ENCODE results near the gene RAPGEF4.
A peak's percentile ranks its signal among the peaks of the same experiment; 100 is the strongest.

The RAPGEF4 gene

DNA sequence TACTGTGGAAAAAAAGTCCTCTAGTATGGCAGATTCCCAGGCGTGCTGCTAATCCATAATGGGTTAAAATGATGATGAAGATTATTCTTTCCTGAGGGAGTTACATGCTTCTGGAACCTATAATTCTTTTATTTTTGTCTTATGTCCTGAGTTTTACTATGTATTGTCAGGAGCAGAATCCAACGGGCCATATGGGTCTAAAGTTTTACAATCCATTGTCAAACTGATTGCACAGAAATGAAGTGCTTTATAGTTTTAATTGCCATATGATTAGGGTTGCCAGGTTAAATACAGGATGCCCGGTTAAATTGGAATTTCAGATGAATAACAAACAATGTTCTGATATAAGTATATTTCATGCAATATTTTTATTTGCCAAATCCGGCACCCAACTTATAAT is 239.1 kb downstream of the RAPGEF4 start:
- no peak overlapping the region for H3K4me3 ChIP-seq (ENCODE audit: low read depth, low read length)
- no peak for DNase-seq (ENCODE audit: low read depth)

- no peak overlapping the region for H3K4me3 ChIP-seq (ENCODE audit: low read depth, low read length)
- DNase-seq (ENCODE audit: low read depth): no peak
These were observed 240.5 kb downstream of the RAPGEF4 start for GRCh38 chr2:172976116-172976515.

GRCh38 chr2:172976816-172977215 is 241.2 kb downstream of the RAPGEF4 start:
- no peak overlapping the region for H3K4me3 ChIP-seq (ENCODE audit: low read depth, low read length)
- DNase-seq (ENCODE audit: low read depth): no peak

DNA sequence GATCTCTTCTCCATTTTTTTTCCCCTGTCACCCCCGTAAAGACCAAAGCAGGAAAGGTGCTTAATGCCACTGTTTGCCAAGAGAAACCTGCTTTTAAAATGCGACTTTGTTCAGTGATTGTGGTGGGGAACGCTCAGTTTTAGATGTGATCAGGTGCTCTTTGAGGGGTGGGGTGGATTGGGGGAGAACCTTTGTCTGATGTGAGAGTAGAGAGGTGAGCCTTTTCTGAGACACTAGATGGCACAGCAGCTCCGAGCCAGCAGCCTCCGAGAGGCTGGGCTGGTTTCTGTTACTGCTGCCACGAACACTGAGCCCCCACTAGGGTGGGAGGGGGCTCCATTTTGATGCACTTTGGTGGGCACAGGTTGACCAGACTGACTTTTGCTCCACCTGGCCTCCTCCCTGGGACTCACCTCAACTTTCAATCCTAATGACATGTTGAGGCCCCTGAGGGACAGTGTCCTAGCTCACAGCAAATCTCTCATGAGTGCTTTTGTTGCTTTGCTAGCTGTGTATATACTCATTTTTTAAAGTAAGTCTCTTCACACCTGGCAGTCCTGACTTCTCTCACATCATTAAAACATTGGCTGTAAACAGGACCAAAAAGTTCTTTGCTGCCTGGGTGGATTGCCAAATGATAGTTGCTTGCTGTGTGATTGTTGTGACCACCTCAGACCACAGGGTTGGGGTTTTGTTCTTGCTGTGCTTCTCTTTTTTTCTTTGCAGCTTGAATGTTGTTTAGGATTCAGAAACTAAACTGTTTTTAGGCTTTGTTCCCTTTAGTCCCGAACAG is 241.8 kb downstream of the RAPGEF4 start:
- DNase-seq (ENCODE audit: low read depth): no peak
- H3K4me3 ChIP-seq (ENCODE audit: low read depth, low read length): no peak overlapping the region

GRCh38 chr2:172978063-172978383 is 242.4 kb downstream of the RAPGEF4 start:
- no peak for DNase-seq (ENCODE audit: low read depth)
- no peak overlapping the region for H3K4me3 ChIP-seq (ENCODE audit: low read depth, low read length)

GRCh38 chr2:172985139-172985892 is 249.7 kb downstream of the RAPGEF4 start:
- H3K4me3 ChIP-seq (ENCODE audit: low read depth, low read length): no peak overlapping the region
- no peak for DNase-seq (ENCODE audit: low read depth)

DNA sequence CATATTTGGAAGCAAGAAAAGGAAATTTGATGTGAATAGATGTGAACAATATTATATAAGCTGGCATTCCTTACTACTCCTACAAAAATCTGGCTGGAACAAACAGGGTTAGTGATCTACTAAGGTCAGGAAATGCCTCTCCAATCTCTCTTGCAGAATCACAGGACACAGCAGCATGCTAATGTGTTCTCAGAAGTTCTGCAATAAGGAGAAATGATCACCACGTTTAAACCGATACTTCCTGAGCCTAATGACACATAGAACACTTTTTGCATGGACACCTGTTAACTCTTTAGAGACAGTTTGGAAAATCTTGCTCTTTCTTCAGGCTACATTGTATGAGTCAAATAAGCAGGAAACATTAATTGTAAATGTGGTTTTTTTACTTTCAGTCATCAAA is 250.4 kb downstream of the RAPGEF4 start:
- no peak for DNase-seq (ENCODE audit: low read depth)
- H3K4me3 ChIP-seq (ENCODE audit: low read depth, low read length): no peak overlapping the region

- DNase-seq (ENCODE audit: low read depth): no peak
- H3K4me3 ChIP-seq (ENCODE audit: low read depth, low read length): no peak overlapping the region
These were observed 253.1 kb downstream of the RAPGEF4 start for GRCh38 chr2:172988728-172989127.

DNA sequence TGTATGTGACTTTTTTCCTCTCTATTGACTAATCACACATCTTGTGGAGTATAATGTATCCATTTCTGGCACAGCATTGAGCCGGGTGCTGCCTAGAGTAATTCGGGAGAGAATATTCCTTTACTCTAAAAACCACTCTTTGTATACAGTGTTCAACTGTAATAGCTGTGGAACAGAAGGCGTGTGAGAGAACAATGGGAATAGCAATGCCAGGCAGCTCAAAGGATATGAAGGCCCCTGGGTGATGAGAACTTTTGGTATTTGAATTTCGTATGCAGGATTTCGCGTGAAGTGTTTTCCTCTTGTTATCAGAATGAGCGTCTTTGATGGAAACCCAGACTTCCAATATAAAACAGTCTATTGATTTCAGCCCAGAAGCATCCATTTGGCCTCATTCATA is 255.4 kb downstream of the RAPGEF4 start:
- H3K4me3 ChIP-seq (ENCODE audit: low read depth, low read length): no peak overlapping the region
- no peak for DNase-seq (ENCODE audit: low read depth)

DNA sequence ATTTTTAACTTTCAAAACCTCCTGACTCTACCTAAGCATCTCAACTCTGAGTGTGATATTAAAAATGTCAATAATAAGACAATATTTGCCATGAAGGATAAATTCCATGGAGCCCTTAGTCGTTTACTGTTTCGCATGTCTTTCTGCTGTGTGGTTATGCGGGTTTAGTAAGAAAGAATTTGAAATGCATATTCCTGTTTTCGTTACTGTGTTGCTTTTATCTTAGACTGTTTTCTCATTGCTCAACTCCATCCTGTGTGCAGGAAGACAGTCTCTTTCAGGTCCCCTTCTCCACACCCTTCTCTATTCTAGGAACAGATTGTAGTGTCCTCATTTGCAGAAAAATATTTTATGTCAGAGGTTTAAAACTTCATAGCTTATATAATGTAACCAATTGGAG is 257.5 kb downstream of the RAPGEF4 start:
- no peak overlapping the region for H3K4me3 ChIP-seq (ENCODE audit: low read depth, low read length)
- no peak for DNase-seq (ENCODE audit: low read depth)

- DNase-seq (ENCODE audit: low read depth): no peak
- H3K4me3 ChIP-seq (ENCODE audit: low read depth, low read length): no peak overlapping the region
These were observed 258.5 kb downstream of the RAPGEF4 start for GRCh38 chr2:172993931-172994717.

- DNase-seq (ENCODE audit: low read depth): no peak
These were observed 259.2 kb downstream of the RAPGEF4 start for GRCh38 chr2:172994864-172995263.

DNA sequence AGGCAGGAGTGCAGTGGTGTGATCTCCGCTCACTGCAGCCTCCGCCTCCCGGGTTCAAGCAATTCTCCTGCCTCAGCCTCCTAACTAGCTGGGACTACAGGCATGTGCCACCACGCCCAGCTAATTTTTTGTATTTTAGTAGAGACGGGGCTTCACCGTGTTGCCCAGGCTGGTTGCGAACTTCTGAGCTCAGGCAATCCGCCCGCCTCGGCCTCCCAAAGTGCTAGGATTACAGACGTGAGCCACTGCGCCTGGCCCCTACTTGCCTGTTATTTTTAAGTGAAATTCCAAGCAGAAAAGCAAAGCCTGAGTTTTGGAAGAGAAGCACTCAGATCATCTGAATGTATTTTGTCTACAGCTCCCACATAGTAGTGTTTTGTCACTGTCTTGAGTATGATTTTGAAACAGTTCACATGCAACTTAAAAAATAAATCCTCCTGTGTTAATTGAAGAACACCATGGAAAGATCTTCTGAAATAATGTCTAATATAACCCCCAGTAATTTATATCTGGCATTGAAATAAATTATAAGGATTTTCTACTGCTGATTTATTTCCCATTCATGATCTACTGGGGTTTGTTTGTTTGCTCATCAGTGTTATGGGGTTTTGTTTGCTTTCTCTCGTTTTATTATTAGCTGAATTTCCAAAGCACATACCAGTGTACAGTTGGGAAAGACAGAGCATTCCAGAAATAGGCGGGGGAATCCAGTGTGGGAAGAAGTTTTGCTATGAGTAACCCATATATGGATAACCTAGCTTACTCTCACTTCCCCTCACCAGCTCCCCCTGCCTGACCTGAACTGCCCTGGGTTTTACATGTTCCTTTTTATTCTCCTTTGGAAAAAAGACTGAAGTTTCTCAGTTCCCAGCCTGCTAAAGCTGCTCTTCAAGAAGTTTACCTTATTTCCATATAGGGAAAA is 259.9 kb downstream of the RAPGEF4 start:
- peak; percentile 76 for DNase-seq (ENCODE audit: low read depth)
- no peak overlapping the region for H3K4me3 ChIP-seq (ENCODE audit: low read depth, low read length)

More at GRCh38 chr2:172994864-172995263, 259.2 kb downstream of the RAPGEF4 start:
- no peak overlapping the region for H3K4me3 ChIP-seq (ENCODE audit: low read depth, low read length)

DNA sequence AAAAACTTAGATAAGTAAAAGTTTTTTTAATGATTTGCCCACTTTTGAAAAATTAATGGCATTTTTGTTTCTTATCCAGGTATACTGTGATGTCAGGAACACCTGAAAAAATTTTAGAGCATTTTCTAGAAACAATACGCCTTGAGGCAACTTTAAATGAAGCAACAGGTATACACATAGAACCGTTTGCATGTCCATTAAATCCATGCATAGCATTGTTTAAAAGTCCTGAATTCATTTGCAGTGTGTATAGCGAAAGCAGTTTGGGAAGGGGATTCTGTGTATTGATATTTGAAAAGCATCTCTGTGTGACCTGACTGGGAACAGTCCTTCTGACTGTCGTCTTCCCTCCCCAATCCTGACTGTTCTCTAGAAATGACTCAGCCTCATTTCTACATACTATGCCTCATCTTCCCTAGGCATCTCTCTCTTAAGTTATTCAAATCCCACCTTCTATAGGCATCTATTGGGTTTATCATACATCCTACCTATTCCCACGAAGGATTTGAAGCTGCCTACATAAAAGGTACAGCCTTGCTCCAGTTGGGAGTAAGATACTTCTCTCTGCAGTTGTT is 260.8 kb downstream of the RAPGEF4 start:
- no peak overlapping the region for H3K4me3 ChIP-seq (ENCODE audit: low read depth, low read length)
- DNase-seq (ENCODE audit: low read depth): no peak

DNA sequence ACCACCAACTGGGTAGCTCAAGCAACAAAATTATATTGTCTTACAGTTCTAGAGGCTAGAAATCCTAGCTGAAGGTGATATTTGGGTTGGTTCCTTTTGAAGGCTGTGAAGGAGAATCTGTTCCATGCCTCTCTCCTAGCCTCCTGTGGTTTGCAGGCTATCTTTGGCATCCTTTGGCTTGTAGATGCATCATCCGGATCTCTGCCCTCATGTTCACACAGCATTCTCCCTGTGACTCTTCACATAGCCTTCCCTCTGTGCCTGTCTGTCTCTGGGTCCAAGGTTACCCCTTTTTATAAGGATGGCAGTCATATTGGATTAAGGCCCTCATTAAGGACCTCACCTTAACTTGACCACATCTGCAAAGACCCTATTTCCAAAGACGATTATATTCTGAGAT is 261.4 kb downstream of the RAPGEF4 start:
- DNase-seq (ENCODE audit: low read depth): no peak

DNA sequence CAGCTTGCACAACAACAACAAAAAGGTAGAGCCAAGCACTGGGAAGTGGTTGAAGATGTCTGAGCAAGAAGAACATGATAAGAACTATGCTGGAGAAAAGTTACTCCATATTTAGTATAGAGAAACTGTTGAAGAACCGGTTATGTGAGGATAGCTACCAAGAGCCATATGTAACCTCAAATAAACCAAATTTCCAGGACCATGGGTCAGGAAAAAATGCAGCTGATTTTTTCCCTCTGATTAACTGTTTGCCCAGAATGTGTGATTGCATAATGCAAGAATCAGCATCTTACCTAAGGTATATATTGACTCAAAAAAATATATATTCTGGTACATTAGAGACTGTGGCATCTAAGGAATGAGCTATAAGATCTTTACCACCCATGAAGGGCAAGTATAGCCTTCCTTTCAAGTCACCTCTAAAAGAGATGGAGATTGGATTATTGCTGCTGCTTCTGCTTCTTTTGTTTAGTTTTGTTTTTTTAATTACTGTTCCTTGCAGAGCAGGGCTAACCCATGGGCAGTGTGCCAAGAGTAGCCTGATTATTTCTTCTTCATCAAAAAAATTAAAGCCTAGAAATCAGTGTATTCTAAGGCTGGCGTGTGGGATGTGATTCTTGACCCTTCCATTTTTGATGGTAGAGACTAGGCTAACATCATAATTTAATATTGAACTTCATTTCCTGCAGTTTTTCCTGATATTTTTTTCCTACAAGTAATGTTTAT is 263.1 kb downstream of the RAPGEF4 start:
- H3K4me3 ChIP-seq (ENCODE audit: low read depth, low read length): no peak overlapping the region
- DNase-seq (ENCODE audit: low read depth): no peak

More for the DNA sequence above, 261.4 kb downstream of the RAPGEF4 start:
- no peak overlapping the region for H3K4me3 ChIP-seq (ENCODE audit: low read depth, low read length)

GRCh38 chr2:172999641-173000386 is 264.2 kb downstream of the RAPGEF4 start:
- DNase-seq (ENCODE audit: low read depth): no peak
- no peak overlapping the region for H3K4me3 ChIP-seq (ENCODE audit: low read depth, low read length)

All from skeletal muscle cell (primary cell).